CD14-positive monocyte (primary cell): Measurements from ENCODE around the gene GLB1L3. TPM values are rescaled to one million over a fixed set of nuclear protein-coding genes. Genes with fewer than 3 reads are reported as not detected.
"Not testable (repeated sequence)": the region's sequence is repeated elsewhere in the genome, so short reads cannot be mapped to it uniquely, and the experiment has no call there.

Experiments used
- DNase-seq, 3 donors: peaks; one replicate each; pipeline ENCODE4 v3.0.0-alpha.2; 2011 to 2022
- H2AFZ ChIP-seq: 2 replicates; pipeline ENCODE4 v1.6.0; 2012; ENCODE audit warnings: mild to moderate bottlenecking, low read depth, low read length, inconsistent platforms; ENCODE audit not compliant: insufficient read depth, poor library complexity, severe bottlenecking
- H3K27ac ChIP-seq, 2 donors: 1 replicate in 1 of 2; 2 replicates in 1 of 2; pipeline ENCODE4 v1.5.1; 2012 to 2013; ENCODE audit warnings: low read length in 2 of 2, control low read depth in 1 of 2, inconsistent platforms in 1 of 2, low read depth in 1 of 2, mild to moderate bottlenecking in 1 of 2
- H3K27me3 ChIP-seq, 2 donors: one replicate each; pipeline versions ENCODE4 v1.6.0 to v1.6.1; 2011 to 2013; ENCODE audit warnings: low read length in 2 of 2; ENCODE audit not compliant: control insufficient read depth in 2 of 2, insufficient read depth in 2 of 2
- H3K36me3 ChIP-seq, 2 donors: replicated peaks in 1 of 2; 1 replicate in 1 of 2; 2 replicates in 1 of 2; pipeline versions ENCODE4 v1.5.1 to v1.6.1; 2012 to 2013; ENCODE audit warnings: low read length in 2 of 2, control low read depth in 1 of 2, inconsistent platforms in 1 of 2, mild to moderate bottlenecking in 1 of 2; ENCODE audit not compliant: insufficient read depth in 2 of 2, control insufficient read depth in 1 of 2
- H3K4me1 ChIP-seq, 2 donors: 1 replicate in 1 of 2; 2 replicates in 1 of 2; pipeline versions ENCODE4 v1.5.1 to v1.6.1; 2012 to 2013; ENCODE audit warnings: low read length in 2 of 2, control low read depth in 1 of 2, inconsistent platforms in 1 of 2, mild to moderate bottlenecking in 1 of 2, moderate library complexity in 1 of 2; ENCODE audit not compliant: insufficient read depth in 2 of 2, control insufficient read depth in 1 of 2
- H3K4me2 ChIP-seq: replicated peaks from 2 replicates; pipeline ENCODE3; 2012; ENCODE audit warnings: low read length, moderate library complexity, mild to moderate bottlenecking; ENCODE audit not compliant: poor library complexity, severe bottlenecking; ENCODE audit errors: extremely low read depth
- H3K4me3 ChIP-seq, 3 experiments: fragments of 200-600 bp in 1 of 3; sonication (generic) in 1 of 3; replicated peaks in 1 of 3; 1 replicate in 2 of 3; 2 replicates in 1 of 3; pipeline ENCODE4 v1.5.1; 2011 to 2013; ENCODE audit warnings: low read length in 3 of 3, mild to moderate bottlenecking in 3 of 3, control low read depth in 2 of 3, low read depth in 2 of 3, inconsistent platforms in 1 of 3, moderate library complexity in 1 of 3
- H3K79me2 ChIP-seq: 2 replicates; pipeline ENCODE4 v1.6.0; 2012; ENCODE audit warnings: mild to moderate bottlenecking, control low read depth, inconsistent platforms, low read length, moderate library complexity; ENCODE audit not compliant: insufficient read depth
- H3K9ac ChIP-seq: 2 replicates; pipeline ENCODE4 v1.6.0; 2017; ENCODE audit warnings: low read length, mild to moderate bottlenecking; ENCODE audit not compliant: insufficient read depth, poor library complexity, severe bottlenecking
- H3K9me3 ChIP-seq, 2 donors: replicated peaks in 1 of 2; 1 replicate in 1 of 2; 2 replicates in 1 of 2; pipeline versions ENCODE4 v1.5.1 to v1.6.1; 2012 to 2013; ENCODE audit warnings: low read length in 2 of 2, control low read depth in 1 of 2; ENCODE audit not compliant: control insufficient read depth in 1 of 2, insufficient read depth in 1 of 2
- H4K20me1 ChIP-seq: 2 replicates; pipeline ENCODE4 v1.6.0; 2012; ENCODE audit warnings: mild to moderate bottlenecking, low read length, control low read depth, moderate library complexity; ENCODE audit not compliant: insufficient read depth
- H3K27ac Mint-ChIP-seq, 7 donors: one replicate each; pipeline ENCODE4 v1.8.0; 2020; ENCODE audit warnings: mild to moderate bottlenecking in 7 of 7, mixed read lengths in 7 of 7, moderate library complexity in 6 of 7, inconsistent platforms in 2 of 7
- H3K27me3 Mint-ChIP-seq, 3 donors: one replicate each; pipeline ENCODE4 v1.8.0; 2021 to 2022; ENCODE audit warnings: low read depth in 3 of 3, mild to moderate bottlenecking in 3 of 3, mixed read lengths in 3 of 3, moderate library complexity in 3 of 3, inconsistent platforms in 1 of 3
- H3K36me3 Mint-ChIP-seq, 2 donors: one replicate each; pipeline ENCODE4 v1.8.0; 2020; ENCODE audit warnings: mixed read lengths in 2 of 2, inconsistent platforms in 1 of 2, mild to moderate bottlenecking in 1 of 2
- H3K4me1 Mint-ChIP-seq: one replicate; pipeline ENCODE4 v1.8.0; 2020; ENCODE audit warnings: mild to moderate bottlenecking, mixed read lengths
- H3K4me3 Mint-ChIP-seq, 2 donors: one replicate each; pipeline ENCODE4 v1.8.0; 2020; ENCODE audit warnings: mild to moderate bottlenecking in 2 of 2, mixed read lengths in 2 of 2, moderate library complexity in 1 of 2
- H3K9me3 Mint-ChIP-seq, 7 donors: one replicate each; pipeline ENCODE4 v1.8.0; 2020 to 2022; ENCODE audit warnings: mixed read lengths in 7 of 7, mild to moderate bottlenecking in 6 of 7, moderate library complexity in 6 of 7, inconsistent platforms in 2 of 7
- CTCF ChIP-seq: fragments of 200-600 bp; IDR thresholded peaks from one replicate; pipeline ENCODE4 v1.8.0; 2022; ENCODE audit warnings: antibody characterized with exemption, mild to moderate bottlenecking
- WGBS: methylation state at CpG from one replicate; pipeline ENCODE4 v1.1.5; 2013; ENCODE audit warnings: missing lambda C conversion rate; ENCODE audit not compliant: insufficient coverage; 5-methylcytosine and 5-hydroxymethylcytosine counted together
- intact Hi-C, 2 donors: fragments of 100-400 bp; cut with micrococcal nuclease; formaldehyde crosslinking; loops; one replicate each; pipeline versions ENCODE4 v1.15.0 to v1.15.1; 2023
- polyA plus RNA-seq, 3 donors: library from polyadenylated mRNA; depleted of rRNA in 1 of 3; unstranded in 2 of 3; stranded (reverse) in 1 of 3; fragments of 300-500 nt in 2 of 3; fragments of >200 nt in 1 of 3; fragmentation: Illumina TruSeq in 2 of 3; gene quantifications; 1 replicate in 2 of 3; 2 replicates in 1 of 3; pipeline ENCODE4 v1.2.3, GENCODE V29; 2012 to 2021

Gene GLB1L3
- polyA plus RNA-seq, 3 donors: not detected

DNA sequence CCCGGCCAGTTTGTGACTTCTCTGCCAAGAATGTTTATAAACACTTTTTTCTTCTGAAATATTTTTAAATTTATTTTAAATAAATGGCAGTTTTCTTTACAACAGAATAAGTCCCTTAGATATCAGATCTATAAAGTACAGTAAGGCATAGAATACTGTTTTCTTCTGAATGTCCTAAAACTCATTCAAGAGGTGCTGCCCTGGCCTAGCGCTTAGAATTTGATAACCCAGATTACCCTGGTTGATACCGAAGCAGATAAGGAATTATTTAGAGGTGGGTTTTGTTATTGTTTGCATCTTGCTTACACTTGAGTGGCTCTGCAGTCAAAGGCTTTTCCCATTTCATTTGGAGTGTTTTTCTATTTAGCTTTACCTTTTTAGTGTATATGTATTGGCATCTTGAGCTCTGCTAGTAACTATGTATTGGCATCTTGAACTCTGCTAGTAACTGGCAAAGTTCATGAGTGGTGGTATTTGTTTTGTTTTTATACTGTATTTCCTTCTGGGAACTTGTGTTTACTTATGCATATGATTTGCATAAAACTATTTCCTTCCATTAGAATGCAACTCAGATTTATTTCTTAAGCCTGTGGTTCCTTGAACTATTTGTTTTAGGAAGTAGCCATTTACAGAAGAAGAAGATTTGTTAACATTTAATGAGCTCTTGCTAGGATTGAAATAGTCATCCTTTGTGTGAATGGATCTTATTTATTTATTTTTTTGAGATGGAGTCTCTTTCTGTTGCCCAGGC is 21.6 kb upstream of the GLB1L3 start:
- Mint-ChIP-seq H3K27ac (no peak overlapping the region), H3K36me3 (peaks cover 29 to 36% of the 10 kb centered on the region in 2 donors), H3K4me3 (peak overlapping the region in 1 of 2 donors; percentile 96), H3K27me3 (peaks cover 4 to 11% (median 9%) of the 10 kb centered on the region in 3 donors), H3K9me3 (no peaks in the 10 kb centered on the region), H3K4me1 (peaks cover 35% of the 10 kb centered on the region)
- intact Hi-C loops: loop anchor here (1.0 to 5.0 kb wide), 2 partner anchors 29 to 37 kb away; no protein-coding TSS in a partner anchor
- Histone ChIP-seq H3K4me1 (peaks cover 33 to 37% of the 10 kb centered on the region in 2 donors), H3K27ac (no peak overlapping the region), H3K36me3 (peaks cover 12 to 35% of the 10 kb centered on the region in 2 donors), H2AFZ (peak overlapping the region; percentile 98), H3K9ac (no peak overlapping the region), H3K4me3 (peak overlapping the region in 1 of 3 experiments; percentile 97), H3K27me3 (peaks cover 0 to 8% of the 10 kb centered on the region in 2 donors), H4K20me1 (peaks cover 6% of the 10 kb centered on the region), H3K4me2 (peak overlapping the region; percentile 86), H3K79me2 (peaks cover 17% of the 10 kb centered on the region), H3K9me3 (no peaks in the 10 kb centered on the region)
- no peak for DNase-seq
- 94% methylated on average over 2 of the region's 3 CpGs for WGBS
- TF ChIP-seq CTCF: no peak

GRCh38 chr11:134255184-134255561 is 21.0 kb upstream of the GLB1L3 start:
- H3K9ac ChIP-seq, intact Hi-C loops, DNase-seq, H3K9me3 ChIP-seq, H3K4me3 Mint-ChIP-seq, H3K9me3 Mint-ChIP-seq, H4K20me1 ChIP-seq, H3K27ac ChIP-seq, H3K4me3 ChIP-seq, H3K27ac Mint-ChIP-seq, H3K4me2 ChIP-seq, H2AFZ ChIP-seq: not testable (repeated sequence)
- Mint-ChIP-seq H3K36me3 (peaks cover 32 to 39% of the 10 kb centered on the region in 2 donors), H3K4me1 (peaks cover 36% of the 10 kb centered on the region), H3K27me3 (peaks cover 4 to 14% (median 11%) of the 10 kb centered on the region in 3 donors)
- H3K4me1 ChIP-seq: peaks cover 34 to 37% of the 10 kb centered on the region in 2 donors
- peaks cover 17 to 35% of the 10 kb centered on the region in 2 donors for H3K36me3 ChIP-seq
- peaks cover 17% of the 10 kb centered on the region for H3K79me2 ChIP-seq
- H3K27me3 ChIP-seq: peaks cover 0 to 10% of the 10 kb centered on the region in 2 donors
- no CpG with 5 or more reads among the region's 5 CpGs for WGBS
